ENCODE results near the gene TAPBPL.
"Not testable (repeated sequence)": the region's sequence is repeated elsewhere in the genome, so short reads cannot be mapped to it uniquely, and the experiment has no call there.

Gene TAPBPL

DNA sequence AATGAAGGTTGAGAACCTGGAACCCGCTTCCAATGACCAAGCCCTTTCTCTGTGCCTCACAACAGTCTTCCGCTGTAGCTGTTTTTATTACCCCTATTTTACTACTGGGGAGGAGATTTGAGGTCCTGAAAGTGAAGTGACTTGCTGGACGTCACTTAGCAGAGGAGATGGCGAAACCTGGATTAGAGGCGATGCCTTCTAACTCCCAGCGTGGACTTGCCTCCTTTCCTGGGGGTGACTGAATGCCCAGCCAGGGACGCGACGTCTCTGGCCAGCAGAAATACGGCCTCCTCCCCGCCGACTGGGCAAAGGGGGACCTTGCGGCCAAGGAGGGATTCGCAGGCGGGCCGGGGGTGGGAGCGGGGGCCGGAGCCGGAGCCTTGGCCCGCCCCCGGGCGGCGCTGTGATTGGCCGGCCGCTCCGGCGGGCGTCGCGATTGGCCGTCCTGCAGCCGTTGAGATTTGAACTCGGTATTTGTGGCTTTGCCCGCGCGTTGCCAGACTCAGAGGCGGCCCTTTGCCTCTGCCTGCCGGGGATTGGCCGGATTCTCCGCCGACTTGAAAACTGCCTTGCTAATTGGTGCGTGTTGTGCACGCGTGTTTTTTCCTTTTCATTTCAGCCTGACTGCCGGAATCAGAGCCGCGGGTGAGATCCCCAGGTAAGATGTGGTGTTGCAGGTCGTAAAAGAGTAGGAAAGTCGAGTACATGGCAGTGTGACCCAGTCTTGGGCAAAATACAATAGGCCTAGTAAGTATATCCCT, 41.8 kb downstream of the TAPBPL start, which contains the start of gene NCAPD2:
Gene NCAPD2, plus strand, starts transcription at position 606 of the 761 bp plus-strand sequence. CDS start 997 bp downstream, outside the sequence.
- DNase-seq (ENCODE audit: low read depth) = peak; percentile 89
- H3K4me3 ChIP-seq (ENCODE audit: low read depth, low read length) = peak within 1 kb of the TSS; percentile 70
- peak; percentile 17 for TF ChIP-seq CTCF (IDR thresholded peaks at IDR 0.05; ENCODE audit: low read depth, low read length, missing control alignments)
- in situ Hi-C loops (cut with HindIII; ENCODE audit: low sequenced_read_pairs) = no loop called here

GRCh38 chr12:6494258-6494743, 42.5 kb downstream of the TAPBPL start:
- DNase-seq (ENCODE audit: low read depth) = no peak
- H3K4me3 ChIP-seq (ENCODE audit: low read depth, low read length) = peak overlapping the region; percentile 70
- in situ Hi-C loops (cut with HindIII; ENCODE audit: low sequenced_read_pairs) = no loop called here
- TF ChIP-seq CTCF (IDR thresholded peaks at IDR 0.05; ENCODE audit: low read depth, low read length, missing control alignments) = peak; percentile 26

- no peak for TF ChIP-seq CTCF (IDR thresholded peaks at IDR 0.05; ENCODE audit: low read depth, low read length, missing control alignments)
- peak overlapping the region; percentile 70 for H3K4me3 ChIP-seq (ENCODE audit: low read depth, low read length)
- no peak for DNase-seq (ENCODE audit: low read depth)
- in situ Hi-C loops (cut with HindIII; ENCODE audit: low sequenced_read_pairs) = no loop called here
Measured at GRCh38 chr12:6494968-6495367, 43.1 kb downstream of the TAPBPL start.

GRCh38 chr12:6497291-6497690, 45.4 kb downstream of the TAPBPL start:
- DNase-seq (ENCODE audit: low read depth); in situ Hi-C loops (cut with HindIII; ENCODE audit: low sequenced_read_pairs): not testable (repeated sequence)

DNA sequence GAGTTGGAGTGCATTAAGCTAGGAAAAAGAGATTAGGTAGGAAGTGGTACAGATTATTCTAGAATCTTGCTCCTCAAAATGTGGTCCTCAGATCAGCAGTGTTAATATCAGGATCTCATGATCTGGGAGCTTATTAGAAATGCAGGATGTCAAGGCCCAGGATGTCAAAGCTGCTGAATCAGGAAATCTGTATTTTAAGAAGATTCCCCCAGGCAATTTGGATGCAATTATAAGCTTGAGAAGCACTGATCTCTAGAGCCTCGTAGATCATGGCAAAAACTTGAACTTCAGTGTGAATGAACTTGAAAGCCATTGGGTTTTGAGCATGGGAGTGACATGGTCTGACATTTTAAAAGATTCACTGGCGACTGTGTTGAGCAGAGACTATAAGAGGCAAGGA, 48.6 kb downstream of the TAPBPL start:
- no peak for DNase-seq (ENCODE audit: low read depth)
- H3K4me3 ChIP-seq (ENCODE audit: low read depth, low read length) = no peak overlapping the region
- in situ Hi-C loops (cut with HindIII; ENCODE audit: low sequenced_read_pairs) = no loop called here
- TF ChIP-seq CTCF (IDR thresholded peaks at IDR 0.05; ENCODE audit: low read depth, low read length, missing control alignments) = no peak

More at GRCh38 chr12:6497291-6497690, 45.4 kb downstream of the TAPBPL start:
- H3K4me3 ChIP-seq (ENCODE audit: low read depth, low read length) = not testable (repeated sequence)

DNA sequence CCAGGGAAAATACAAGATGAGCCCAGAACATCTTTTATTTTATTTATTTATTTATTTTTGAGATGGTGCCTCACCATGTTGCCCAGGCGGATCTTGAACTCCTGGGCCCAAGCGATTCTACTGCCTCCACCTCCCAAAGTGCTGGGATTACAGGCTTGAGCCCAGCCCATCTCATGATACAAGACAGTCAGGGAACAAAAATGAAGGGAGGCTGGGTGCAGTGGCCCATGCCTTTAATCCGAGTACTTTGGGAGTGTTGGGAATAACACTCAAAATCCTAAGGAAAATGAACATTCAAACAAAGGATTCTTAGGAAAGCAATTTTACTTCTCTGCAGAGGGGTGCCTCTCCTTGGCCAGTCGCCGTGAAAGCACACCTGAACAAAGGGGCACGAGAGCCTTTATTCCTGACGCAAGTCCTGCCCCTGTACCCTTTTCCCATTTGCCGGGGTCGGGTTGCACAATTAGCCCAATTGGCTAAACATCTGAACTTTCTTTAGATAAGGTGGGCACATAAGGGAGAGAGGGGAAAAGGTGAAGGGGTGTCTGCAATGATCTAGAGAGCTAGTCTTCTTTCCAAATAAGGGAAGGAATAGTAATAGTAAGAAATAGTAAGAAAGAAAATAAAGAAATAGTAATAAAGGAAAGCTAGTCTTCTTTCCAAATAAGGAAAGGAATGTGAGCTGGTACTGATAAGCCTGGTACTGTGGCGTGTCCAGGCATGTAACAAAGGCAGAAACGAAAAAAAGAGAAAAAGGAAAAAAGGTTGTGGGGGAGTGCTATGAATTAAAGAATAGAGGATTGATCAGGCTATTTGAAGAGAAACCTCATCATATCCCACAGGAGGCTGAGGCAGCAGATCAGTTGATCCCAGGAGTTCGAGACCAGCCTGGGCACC, 55.5 kb downstream of the TAPBPL start:
- no peak for DNase-seq (ENCODE audit: low read depth)
- in situ Hi-C loops (cut with HindIII; ENCODE audit: low sequenced_read_pairs) = no loop called here
- no peak overlapping the region for H3K4me3 ChIP-seq (ENCODE audit: low read depth, low read length)
- TF ChIP-seq CTCF (IDR thresholded peaks at IDR 0.05; ENCODE audit: low read depth, low read length, missing control alignments) = no peak

All from astrocyte of the cerebellum (primary cell).